WERI-Rb-1 (cell line): Measurements from ENCODE around the gene MGAT2.
"Not testable (repeated sequence)": the region's sequence is repeated elsewhere in the genome, so short reads cannot be mapped to it uniquely, and the experiment has no call there.

ENCODE experiments used
- DNase-seq: peaks from one replicate; pipeline ENCODE4 v3.0.0-alpha.2; 2020
- H3K27ac ChIP-seq: fragments of 250-450 bp; sonication (Bioruptor Pico); 2 replicates; pipeline ENCODE4 v1.5.1; 2020; ENCODE audit warnings: mild to moderate bottlenecking, moderate library complexity
- H3K27me3 ChIP-seq: fragments of 250-450 bp; sonication (Bioruptor Pico); 2 replicates; pipeline ENCODE4 v1.5.1; 2021; ENCODE audit warnings: mild to moderate bottlenecking, low read depth, moderate library complexity; ENCODE audit not compliant: insufficient read depth, severe bottlenecking
- H3K36me3 ChIP-seq: fragments of 250-450 bp; sonication (Bioruptor Pico); 2 replicates; pipeline ENCODE4 v1.5.1; 2020; ENCODE audit warnings: mild to moderate bottlenecking, moderate library complexity
- H3K4me3 ChIP-seq: 2 replicates; pipeline ENCODE4 v1.5.1; 2011; ENCODE audit warnings: low read depth, mild to moderate bottlenecking, control low read depth, low read length
- H3K9me3 ChIP-seq: fragments of 250-450 bp; sonication (Bioruptor Pico); 2 replicates; pipeline ENCODE4 v1.5.1; 2021; ENCODE audit warnings: mild to moderate bottlenecking, moderate library complexity; ENCODE audit not compliant: severe bottlenecking
- TF ChIP-seq, protein P1 (sequence below): IDR thresholded peaks from 2 replicates; pipeline ENCODE4 v1.5.1; 2011; ENCODE audit warnings: low read depth, mild to moderate bottlenecking, control low read depth, inconsistent platforms, low read length

Gene MGAT2

DNA sequence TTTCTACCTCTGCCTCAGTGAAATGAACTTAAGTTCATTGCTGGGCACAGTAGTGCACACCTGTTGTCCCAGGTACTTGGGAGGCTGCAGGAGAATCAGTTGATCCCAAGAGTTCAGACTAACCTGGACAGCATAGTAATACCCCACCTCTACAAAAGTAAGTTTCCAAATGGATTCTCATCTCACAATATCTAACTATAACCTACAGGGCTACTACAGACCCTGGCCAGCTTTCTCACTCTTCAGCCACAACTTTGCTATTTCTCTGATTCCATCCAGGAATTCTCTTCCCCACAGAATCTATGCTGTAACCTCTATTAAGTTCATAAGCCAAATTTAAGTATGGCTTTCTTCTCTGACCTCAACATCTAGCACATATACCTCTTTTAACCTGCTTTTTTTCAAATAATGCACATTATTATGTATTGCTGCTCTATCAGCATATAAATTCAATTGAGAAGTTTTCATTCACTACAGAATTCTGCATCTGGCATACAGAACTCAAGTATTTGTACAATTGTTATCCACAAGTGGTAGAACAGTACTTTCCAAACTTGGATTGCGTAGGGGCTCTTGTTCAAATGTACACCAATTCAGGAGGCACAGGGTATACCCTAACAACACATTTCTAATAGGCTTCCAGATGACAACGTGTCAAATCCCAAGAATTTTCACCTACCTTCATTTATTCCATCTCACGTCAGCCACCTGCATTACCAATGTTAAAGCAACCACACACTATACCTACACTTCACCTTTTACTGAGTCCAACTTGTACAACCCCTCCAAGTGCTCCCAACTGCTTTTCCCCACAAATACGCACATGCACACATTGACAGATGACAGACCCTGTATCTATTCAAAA is 38.3 kb upstream of the MGAT2 start:
- no peak for DNase-seq
- TF ChIP-seq, protein P1, sequence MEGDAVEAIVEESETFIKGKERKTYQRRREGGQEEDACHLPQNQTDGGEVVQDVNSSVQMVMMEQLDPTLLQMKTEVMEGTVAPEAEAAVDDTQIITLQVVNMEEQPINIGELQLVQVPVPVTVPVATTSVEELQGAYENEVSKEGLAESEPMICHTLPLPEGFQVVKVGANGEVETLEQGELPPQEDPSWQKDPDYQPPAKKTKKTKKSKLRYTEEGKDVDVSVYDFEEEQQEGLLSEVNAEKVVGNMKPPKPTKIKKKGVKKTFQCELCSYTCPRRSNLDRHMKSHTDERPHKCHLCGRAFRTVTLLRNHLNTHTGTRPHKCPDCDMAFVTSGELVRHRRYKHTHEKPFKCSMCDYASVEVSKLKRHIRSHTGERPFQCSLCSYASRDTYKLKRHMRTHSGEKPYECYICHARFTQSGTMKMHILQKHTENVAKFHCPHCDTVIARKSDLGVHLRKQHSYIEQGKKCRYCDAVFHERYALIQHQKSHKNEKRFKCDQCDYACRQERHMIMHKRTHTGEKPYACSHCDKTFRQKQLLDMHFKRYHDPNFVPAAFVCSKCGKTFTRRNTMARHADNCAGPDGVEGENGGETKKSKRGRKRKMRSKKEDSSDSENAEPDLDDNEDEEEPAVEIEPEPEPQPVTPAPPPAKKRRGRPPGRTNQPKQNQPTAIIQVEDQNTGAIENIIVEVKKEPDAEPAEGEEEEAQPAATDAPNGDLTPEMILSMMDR, result no peak
- peaks cover 41% of the 10 kb centered on the region for H3K36me3 ChIP-seq
- H3K9me3 ChIP-seq, result no peaks in the 10 kb centered on the region
- no peak overlapping the region for H3K4me3 ChIP-seq
- H3K27me3 ChIP-seq, result no peaks in the 10 kb centered on the region
- H3K27ac ChIP-seq, result no peak overlapping the region

DNA sequence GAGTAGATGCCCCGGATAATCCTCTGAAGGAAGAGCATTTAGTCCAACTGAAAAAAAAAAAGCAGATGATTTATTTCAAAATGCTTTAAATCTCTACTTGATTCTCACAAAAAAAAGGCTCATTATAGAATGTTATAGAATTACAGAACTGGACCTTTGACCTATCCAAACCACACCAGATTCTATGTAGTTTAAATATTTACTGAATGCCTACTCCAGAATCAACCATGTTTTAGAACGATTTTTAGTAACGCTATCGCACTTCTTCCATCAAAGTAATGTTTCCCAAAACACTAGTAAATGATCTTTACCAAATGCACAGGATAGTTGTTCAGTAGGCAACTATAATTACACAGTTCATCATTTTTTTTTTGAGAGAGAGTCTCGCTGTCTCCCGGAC is 37.0 kb upstream of the MGAT2 start:
- Histone ChIP-seq H3K27me3 (no peaks in the 10 kb centered on the region), H3K36me3 (peaks cover 39% of the 10 kb centered on the region), H3K27ac (no peak overlapping the region), H3K4me3 (no peak overlapping the region), H3K9me3 (no peaks in the 10 kb centered on the region)
- TF ChIP-seq, protein P1, result no peak
- no peak for DNase-seq

GRCh38 chr14:49584058-49584457 is 36.5 kb upstream of the MGAT2 start:
- peaks cover 39% of the 10 kb centered on the region for H3K36me3 ChIP-seq
- no peak overlapping the region for H3K4me3 ChIP-seq
- H3K27me3 ChIP-seq, result no peaks in the 10 kb centered on the region
- H3K9me3 ChIP-seq, result no peaks in the 10 kb centered on the region
- no peak overlapping the region for H3K27ac ChIP-seq
- no peak for DNase-seq
- TF ChIP-seq, protein P1, result no peak

DNA sequence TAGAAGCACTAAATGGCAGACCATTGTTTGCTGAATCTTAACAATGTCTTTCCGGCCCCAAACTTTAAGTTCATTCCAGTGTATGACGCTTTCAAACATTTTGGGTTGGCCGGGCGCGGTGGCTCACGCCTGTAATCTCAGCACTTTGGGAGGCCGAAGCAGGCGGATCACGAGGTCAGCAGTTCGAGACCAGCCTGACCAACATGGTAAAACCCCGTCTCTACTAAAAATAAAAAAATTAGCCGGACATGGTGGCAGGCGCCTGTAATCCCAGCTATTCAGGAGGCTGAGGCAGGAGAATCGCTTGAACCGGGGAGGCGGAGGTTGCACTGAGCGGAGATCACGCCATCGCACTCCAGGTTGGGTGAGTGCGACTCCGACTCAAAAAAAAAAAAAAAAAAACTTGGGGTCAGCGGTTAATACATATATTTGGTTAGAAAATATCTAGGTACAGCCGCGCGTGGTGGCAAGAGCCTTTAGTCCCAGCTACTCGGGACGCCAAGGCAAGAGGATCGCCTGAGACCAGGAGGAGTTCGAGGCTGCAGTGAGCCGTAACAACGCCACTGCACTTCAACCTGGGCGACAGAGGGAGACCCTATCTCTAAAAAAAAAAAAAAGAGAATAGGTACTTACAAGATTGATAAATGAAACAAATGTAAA is 35.5 kb upstream of the MGAT2 start:
- peak overlapping the region; percentile 88 for H3K27ac ChIP-seq
- peak overlapping the region; percentile 99 for H3K4me3 ChIP-seq
- H3K27me3 ChIP-seq, DNase-seq, H3K9me3 ChIP-seq: not testable (repeated sequence)
- H3K36me3 ChIP-seq, result peaks cover 39% of the 10 kb centered on the region

- H3K4me3 ChIP-seq, result peak within 1 kb of the TSS; percentile 99
- DNase-seq, result peak; percentile 97
- peaks cover 39% of the 10 kb centered on the region for H3K36me3 ChIP-seq
- no peaks in the 10 kb centered on the region for H3K27me3 ChIP-seq
- no peaks in the 10 kb centered on the region for H3K9me3 ChIP-seq
- TF ChIP-seq, protein P1, result no peak
- H3K27ac ChIP-seq, result peak within 1 kb of the TSS; percentile 88
Observed at GRCh38 chr14:49585803-49586672, 34.6 kb upstream of the MGAT2 start, which contains the start of gene RPS29. Gene RPS29, minus strand, starts transcription at chr14:49586380. Its CDS starts 34 bp downstream, at chr14:49586346.
